ENCODE data around the gene PUSL1. TPM values are rescaled to one million over a fixed set of nuclear protein-coding genes. Genes with fewer than 3 reads are reported as not detected.

The PUSL1 gene
- total and polyA plus RNA-seq, 2 of the 13 experiments (the other 11 are each of a cell fraction or from before 2014, with no cell fraction given): 8.3 to 22.2 TPM

- TF ChIP-seq SP5 (CRISPR knock-in tag; IDR thresholded peaks at IDR 0.05; ENCODE audit: borderline replicate concordance, low read depth) (peak; percentile 52), ZNF12 (CRISPR knock-in tag; IDR thresholded peaks at IDR 0.05) (0 out of 2 replicates have a peak, but pooled peaks have one; percentile 50), RCOR2 (CRISPR knock-in tag; IDR thresholded peaks at IDR 0.05) (no peak), ATRX (CRISPR knock-in tag; IDR thresholded peaks at IDR 0.05; ENCODE audit: borderline replicate concordance) (no peak), NFE2L1 (CRISPR knock-in tag; IDR thresholded peaks at IDR 0.05; ENCODE audit: borderline replicate concordance) (no peak), CHCHD3 (CRISPR knock-in tag; IDR thresholded peaks at IDR 0.05) (peak; percentile 31; the same call in 1 of the 2 replicates), ZNF580 (CRISPR knock-in tag; IDR thresholded peaks at IDR 0.05; ENCODE audit: borderline replicate concordance, low read depth) (peak; percentile 83; the same call in 1 of the 2 replicates), MAF1 (CRISPR knock-in tag; IDR thresholded peaks at IDR 0.05; ENCODE audit: borderline replicate concordance) (no peak; the same call in 1 of the 2 replicates), ZNF788 (CRISPR knock-in tag; IDR thresholded peaks at IDR 0.05; ENCODE audit: borderline replicate concordance) (peak; percentile 14), SIN3A (IDR thresholded peaks at IDR 0.05; ENCODE audit: borderline replicate concordance, low read depth, low read length) (peak; percentile 75; the same call in 1 of the 2 replicates), ZBTB20 (CRISPR knock-in tag; IDR thresholded peaks at IDR 0.05; ENCODE audit: borderline replicate concordance, low read depth) (no peak), RAD21 (CRISPR knock-in tag; IDR thresholded peaks at IDR 0.05) (peak; percentile 39; the same call in 1 of the 2 replicates), SALL1 (CRISPR knock-in tag; IDR thresholded peaks at IDR 0.05) (peak; percentile 62), HNF4G (IDR thresholded peaks at IDR 0.05; ENCODE audit: borderline replicate concordance, low read depth, low read length) (no peak), HNF4G (CRISPR knock-in tag; IDR thresholded peaks at IDR 0.05; ENCODE audit: borderline replicate concordance, low read depth) (no peak), ETV5 (CRISPR knock-in tag; IDR thresholded peaks at IDR 0.05; ENCODE audit: borderline replicate concordance) (peak; percentile 18; the same call in 1 of the 2 replicates), ZNF609 (CRISPR knock-in tag; IDR thresholded peaks at IDR 0.05; ENCODE audit: borderline replicate concordance) (0 out of 2 replicates have a peak, but pooled peaks have one; percentile 36), ZNF747 (CRISPR knock-in tag; IDR thresholded peaks at IDR 0.05; ENCODE audit: borderline replicate concordance) (0 out of 2 replicates have a peak, but pooled peaks have one; percentile 41), MXD4 (CRISPR knock-in tag; IDR thresholded peaks at IDR 0.05) (peak; percentile 73; the same call in 1 of the 2 replicates), ZFAT (CRISPR knock-in tag; conservative IDR thresholded peaks at IDR 0.05) (no peak), ZFX (CRISPR knock-in tag; IDR thresholded peaks at IDR 0.05; ENCODE audit: low read depth) (peak; percentile 97), TEF (CRISPR knock-in tag; IDR thresholded peaks at IDR 0.05) (no peak), ZNF547 (CRISPR knock-in tag; IDR thresholded peaks at IDR 0.05) (no peak), ZFP36L1 (CRISPR knock-in tag; IDR thresholded peaks at IDR 0.05) (no peak), TEAD3 (CRISPR knock-in tag; optimal IDR thresholded peaks at IDR 0.05; ENCODE audit: borderline replicate concordance) (peak; percentile 18)
These were observed 34.7 kb upstream of the PUSL1 start, which contains the start of gene UBE2J2 (continued) for GRCh38 chr1:1273512-1274298.

Measured in HepG2 (cell line).